ENCODE data around the gene HEG1.

DNA sequence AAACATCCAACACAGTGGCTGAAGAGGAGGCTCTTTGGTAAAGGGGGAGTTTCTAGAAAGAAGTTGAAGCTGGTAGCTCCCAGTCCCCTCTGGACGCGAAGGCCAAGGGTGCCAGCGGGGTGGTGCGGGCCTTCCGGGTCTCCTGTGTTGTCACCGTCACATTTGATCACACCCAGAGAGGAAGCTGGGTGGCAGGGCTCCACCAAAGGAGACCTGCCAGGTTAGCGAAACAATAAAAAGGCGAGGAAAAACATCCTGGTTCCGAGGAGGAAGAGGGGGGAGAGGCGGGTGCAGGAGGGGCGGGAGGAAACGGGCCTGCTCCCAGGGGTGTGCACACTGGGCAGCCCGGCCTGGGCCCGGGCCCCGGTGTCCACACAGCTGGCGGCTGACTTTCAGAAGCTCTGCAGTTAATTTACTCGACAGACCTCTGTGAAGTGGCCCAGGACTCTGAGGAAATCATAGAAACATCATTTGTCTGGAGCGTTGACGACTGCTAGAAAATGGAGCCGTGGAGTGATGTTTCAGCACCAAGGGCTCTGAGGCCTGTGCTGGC is 12.1 kb downstream of the HEG1 start:
- TF ChIP-seq CREB1 (IDR thresholded peaks at IDR 0.05; ENCODE audit: low read depth) (no peak), TAF1 (IDR thresholded peaks at IDR 0.05; ENCODE audit: low read depth) (no peak)
